D721Med (cell line): Measurements from ENCODE around the gene TRIML2.

Experiments used
- DNase-seq: peaks from one replicate; pipeline ENCODE4 v3.0.0; 2011; ENCODE audit warnings: low spot score; ENCODE audit not compliant: insufficient read length
- FAIRE-seq: peaks from 2 replicates; lab custom pipeline; 2011; peaks lifted over from hg19 to GRCh38; lab: Jason Lieb, UNC
- TF ChIP-seq, protein P1 (sequence below): IDR thresholded peaks from 2 replicates; pipeline ENCODE4 v1.5.1; 2012; ENCODE audit warnings: mild to moderate bottlenecking, control low read depth; ENCODE audit not compliant: insufficient read depth; ENCODE audit errors: missing control alignments

The TRIML2 gene

DNA sequence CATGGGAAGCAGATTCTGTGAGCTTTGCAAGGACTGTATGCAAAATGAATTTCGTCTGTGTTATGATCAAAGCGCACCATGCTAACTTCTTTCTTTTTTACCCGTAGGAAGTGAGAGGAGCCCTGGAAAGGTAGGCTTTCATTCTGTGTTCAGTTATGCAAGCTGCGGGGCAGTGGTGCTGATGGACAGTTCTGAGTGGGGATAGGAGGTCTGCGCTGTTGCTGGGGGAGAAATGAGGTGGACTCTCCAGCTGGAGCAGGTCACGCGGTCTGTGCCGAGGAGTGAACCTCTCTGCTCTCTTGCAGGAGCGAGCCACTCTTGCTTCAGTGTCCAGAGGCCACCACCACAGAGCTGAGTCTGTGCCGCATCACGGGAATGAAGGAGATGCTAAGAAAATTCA is 34.3 kb upstream of the TRIML2 start:
- DNase-seq, result no peak
- no peak for FAIRE-seq
- TF ChIP-seq, protein P1, sequence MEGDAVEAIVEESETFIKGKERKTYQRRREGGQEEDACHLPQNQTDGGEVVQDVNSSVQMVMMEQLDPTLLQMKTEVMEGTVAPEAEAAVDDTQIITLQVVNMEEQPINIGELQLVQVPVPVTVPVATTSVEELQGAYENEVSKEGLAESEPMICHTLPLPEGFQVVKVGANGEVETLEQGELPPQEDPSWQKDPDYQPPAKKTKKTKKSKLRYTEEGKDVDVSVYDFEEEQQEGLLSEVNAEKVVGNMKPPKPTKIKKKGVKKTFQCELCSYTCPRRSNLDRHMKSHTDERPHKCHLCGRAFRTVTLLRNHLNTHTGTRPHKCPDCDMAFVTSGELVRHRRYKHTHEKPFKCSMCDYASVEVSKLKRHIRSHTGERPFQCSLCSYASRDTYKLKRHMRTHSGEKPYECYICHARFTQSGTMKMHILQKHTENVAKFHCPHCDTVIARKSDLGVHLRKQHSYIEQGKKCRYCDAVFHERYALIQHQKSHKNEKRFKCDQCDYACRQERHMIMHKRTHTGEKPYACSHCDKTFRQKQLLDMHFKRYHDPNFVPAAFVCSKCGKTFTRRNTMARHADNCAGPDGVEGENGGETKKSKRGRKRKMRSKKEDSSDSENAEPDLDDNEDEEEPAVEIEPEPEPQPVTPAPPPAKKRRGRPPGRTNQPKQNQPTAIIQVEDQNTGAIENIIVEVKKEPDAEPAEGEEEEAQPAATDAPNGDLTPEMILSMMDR, result no peak

DNA sequence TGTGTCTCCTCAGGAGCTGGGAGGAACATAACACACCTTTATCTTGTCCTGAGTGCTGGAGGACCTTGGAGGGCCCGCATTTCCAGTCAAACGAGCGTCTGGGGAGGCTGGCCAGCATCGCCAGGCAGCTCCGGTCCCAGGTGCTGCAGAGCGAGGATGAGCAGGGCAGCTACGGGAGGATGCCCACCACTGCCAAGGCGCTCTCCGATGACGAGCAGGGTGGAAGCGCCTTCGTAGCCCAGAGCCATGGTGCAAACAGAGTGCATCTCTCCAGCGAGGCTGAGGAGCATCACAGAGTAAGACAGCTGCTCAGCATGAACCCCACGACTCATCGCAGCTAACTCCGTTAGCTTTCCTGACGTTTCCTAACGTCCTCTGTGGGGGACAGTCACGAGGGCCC is 30.3 kb upstream of the TRIML2 start:
- no peak for DNase-seq
- TF ChIP-seq, protein P1, result no peak
- FAIRE-seq, result no peak

DNA sequence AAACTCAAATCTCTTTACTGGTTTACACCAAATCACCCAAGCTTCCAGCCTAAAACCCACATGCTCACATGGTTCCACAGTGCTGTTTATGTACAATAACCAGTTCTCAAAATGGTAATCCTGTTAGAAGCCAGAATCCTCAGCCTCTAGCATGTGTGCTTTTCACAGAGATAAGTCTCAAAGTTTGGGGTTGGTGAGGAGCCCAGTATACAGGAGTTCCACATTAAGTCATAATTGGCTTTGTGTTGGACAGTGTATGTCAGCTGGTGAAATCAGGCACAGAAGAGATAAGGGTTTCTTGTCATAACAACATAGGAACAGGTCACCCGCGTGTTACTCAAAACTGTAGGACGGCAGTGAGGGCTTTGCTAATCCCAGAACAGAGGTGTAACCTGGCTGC is 29.7 kb upstream of the TRIML2 start, which contains the start of gene TRIML1:
Gene TRIML1 (plus strand): TSS at position 301 of the 400 bp plus-strand sequence. CDS start 118 bp downstream, outside the sequence.
- DNase-seq (no peak), FAIRE-seq (no peak)
- TF ChIP-seq, protein P1, result no peak

DNA sequence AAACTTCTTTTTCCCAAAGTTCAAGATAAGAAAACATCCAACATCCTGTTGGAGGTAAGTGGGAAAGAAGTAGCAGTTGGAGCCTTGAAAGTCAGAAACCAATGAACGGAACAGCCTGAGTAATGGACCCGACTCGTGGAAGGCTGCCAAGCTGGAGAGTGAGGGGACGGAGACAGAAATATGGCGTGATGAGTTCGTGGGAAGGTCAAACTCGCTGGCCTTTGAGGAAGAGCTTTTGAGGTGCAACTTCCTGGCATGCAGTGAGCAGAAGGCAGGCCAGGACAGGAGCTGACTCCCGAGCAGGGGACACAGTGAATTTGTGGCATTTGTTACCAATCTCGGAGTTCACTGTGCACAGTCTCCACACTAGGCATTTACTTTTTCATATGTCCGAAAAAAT is 28.8 kb upstream of the TRIML2 start:
- FAIRE-seq (no peak), DNase-seq (no peak)
- TF ChIP-seq, protein P1, result no peak

DNA sequence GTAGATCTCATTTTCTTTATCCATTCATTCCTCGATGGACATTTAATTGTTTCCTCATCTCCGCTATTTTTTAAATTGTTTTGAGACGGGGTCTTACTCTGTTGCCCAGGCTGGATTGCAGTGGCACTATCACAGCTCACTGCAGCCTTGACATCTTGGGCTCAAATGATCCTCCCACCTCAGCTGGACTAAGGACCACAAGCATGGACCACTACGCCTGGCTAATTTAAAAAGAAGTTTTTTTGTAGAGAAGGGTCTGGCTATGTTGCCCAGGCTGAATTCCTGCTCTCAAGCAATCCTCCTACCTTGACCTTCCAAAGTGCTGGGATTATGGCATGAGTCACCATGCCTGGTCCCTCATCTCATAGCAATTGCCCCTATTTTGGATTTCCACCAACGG is 22.8 kb upstream of the TRIML2 start:
- FAIRE-seq (no peak), DNase-seq (no peak)
- TF ChIP-seq, protein P1, result no peak

DNA sequence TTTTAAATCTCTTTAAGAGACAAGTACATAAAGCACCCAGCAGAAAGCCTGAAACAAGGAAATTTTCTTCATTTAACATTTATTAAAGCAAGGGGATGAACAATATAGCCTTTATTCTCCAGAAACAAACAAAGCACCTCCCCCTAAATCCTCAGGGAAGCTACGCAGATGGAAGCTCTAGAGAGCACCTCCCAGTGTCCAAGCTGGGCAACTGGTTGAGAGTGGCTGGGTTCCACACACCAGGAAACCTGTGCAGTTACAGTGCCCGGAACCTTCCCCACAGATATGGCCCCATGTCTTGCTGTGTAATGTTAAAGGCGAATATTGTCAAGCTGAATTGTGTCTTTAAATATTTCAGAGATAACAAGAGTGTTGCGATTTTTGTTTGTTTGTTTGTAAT is 21.0 kb upstream of the TRIML2 start:
- TF ChIP-seq, protein P1, result no peak
- FAIRE-seq (no peak), DNase-seq (no peak)

DNA sequence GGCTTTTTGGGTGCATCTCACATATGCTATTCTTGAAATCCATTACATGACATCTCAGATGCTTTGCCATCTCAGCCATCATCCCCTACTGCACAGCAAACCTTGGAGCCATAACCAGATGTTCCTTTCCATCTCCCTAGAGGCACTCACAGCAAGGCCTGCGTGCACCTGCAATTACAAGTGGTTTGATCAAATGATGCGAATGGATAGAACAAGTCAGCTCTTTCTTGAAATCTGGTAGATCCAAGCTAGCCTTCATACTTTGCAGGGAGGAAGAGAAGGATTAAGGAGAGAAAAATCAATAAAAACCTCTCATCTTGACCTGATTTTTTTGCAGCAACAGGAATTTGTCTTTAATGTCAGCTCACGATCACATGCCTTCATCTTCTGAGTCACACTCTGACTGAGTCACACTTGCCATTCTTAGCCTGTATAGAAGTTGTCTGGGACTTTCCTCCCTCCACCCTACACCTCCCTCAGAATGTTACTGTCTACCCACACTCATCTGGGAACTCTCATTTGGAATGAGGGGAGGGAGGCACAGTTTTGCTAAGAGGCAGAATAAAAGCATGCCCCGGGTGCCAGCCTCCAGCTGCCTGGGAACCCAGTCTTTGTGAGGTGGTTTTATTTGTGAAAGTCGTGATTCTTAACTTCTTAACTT is 17.9 kb upstream of the TRIML2 start:
- DNase-seq (no peak), FAIRE-seq (no peak)
- TF ChIP-seq, protein P1, result no peak
